Measurements from ENCODE around the gene LRTM1.

DNA sequence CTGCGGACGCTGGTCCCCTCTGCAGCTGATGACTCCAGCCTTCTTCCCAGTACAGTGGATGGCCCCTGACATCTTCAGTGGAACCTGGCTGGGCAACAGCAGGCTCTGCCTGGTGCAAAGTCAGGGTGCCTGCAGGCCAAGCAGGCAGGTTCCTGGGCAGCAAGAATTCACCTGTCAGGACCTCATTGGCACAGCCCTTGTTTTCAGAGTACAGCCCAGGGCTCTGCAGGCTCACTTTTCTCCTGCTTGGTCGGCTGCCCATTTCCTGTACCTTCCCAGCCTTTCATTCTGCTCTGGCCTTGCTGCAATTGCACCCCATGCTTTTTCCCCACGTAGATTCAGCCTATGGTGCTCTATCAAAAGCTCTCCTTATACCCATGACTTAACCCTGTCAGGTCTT, 56.0 kb downstream of the LRTM1 start:
- TF ChIP-seq GPN1 (CRISPR knock-in tag; IDR thresholded peaks at IDR 0.05; ENCODE audit: borderline replicate concordance) (no peak), ZNF24 (IDR thresholded peaks at IDR 0.05) (no peak), ZKSCAN8 (CRISPR knock-in tag; IDR thresholded peaks at IDR 0.05; ENCODE audit: borderline replicate concordance) (no peak), EP300 (IDR thresholded peaks at IDR 0.05; ENCODE audit: low read depth in 2 of 2, low read length in 2 of 2) (no peak), EP300 (CRISPR knock-in tag; IDR thresholded peaks at IDR 0.05; ENCODE audit: borderline replicate concordance) (no peak), ZNF296 (CRISPR knock-in tag; conservative IDR thresholded peaks at IDR 0.05) (no peak), DPF2 (CRISPR knock-in tag; IDR thresholded peaks at IDR 0.05; ENCODE audit: borderline replicate concordance, low read depth) (no peak), SP4 (CRISPR knock-in tag; IDR thresholded peaks at IDR 0.05) (no peak), CEBPB (IDR thresholded peaks at IDR 0.05; ENCODE audit: borderline replicate concordance, low read depth, low read length) (no peak), NAIF1 (CRISPR knock-in tag; IDR thresholded peaks at IDR 0.05; ENCODE audit: borderline replicate concordance) (no peak), HDAC2 (CRISPR knock-in tag; IDR thresholded peaks at IDR 0.05) (no peak)
- TF ChIP-seq, protein P1, sequence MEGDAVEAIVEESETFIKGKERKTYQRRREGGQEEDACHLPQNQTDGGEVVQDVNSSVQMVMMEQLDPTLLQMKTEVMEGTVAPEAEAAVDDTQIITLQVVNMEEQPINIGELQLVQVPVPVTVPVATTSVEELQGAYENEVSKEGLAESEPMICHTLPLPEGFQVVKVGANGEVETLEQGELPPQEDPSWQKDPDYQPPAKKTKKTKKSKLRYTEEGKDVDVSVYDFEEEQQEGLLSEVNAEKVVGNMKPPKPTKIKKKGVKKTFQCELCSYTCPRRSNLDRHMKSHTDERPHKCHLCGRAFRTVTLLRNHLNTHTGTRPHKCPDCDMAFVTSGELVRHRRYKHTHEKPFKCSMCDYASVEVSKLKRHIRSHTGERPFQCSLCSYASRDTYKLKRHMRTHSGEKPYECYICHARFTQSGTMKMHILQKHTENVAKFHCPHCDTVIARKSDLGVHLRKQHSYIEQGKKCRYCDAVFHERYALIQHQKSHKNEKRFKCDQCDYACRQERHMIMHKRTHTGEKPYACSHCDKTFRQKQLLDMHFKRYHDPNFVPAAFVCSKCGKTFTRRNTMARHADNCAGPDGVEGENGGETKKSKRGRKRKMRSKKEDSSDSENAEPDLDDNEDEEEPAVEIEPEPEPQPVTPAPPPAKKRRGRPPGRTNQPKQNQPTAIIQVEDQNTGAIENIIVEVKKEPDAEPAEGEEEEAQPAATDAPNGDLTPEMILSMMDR (CRISPR knock-in tag; IDR thresholded peaks at IDR 0.05), result no peak
- TF ChIP-seq, protein P2, sequence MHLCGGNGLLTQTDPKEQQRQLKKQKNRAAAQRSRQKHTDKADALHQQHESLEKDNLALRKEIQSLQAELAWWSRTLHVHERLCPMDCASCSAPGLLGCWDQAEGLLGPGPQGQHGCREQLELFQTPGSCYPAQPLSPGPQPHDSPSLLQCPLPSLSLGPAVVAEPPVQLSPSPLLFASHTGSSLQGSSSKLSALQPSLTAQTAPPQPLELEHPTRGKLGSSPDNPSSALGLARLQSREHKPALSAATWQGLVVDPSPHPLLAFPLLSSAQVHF (CRISPR knock-in tag; IDR thresholded peaks at IDR 0.05), result no peak

All from HepG2 (cell line).